Smooth muscle cell of the brain vasculature (primary cell): Measurements from ENCODE around the gene CCDC18.

Experiments used
- DNase-seq: peaks from one replicate; pipeline ENCODE4 v3.0.0-alpha.2; 2012; ENCODE audit warnings: low read depth, low spot score

The CCDC18 gene

DNA sequence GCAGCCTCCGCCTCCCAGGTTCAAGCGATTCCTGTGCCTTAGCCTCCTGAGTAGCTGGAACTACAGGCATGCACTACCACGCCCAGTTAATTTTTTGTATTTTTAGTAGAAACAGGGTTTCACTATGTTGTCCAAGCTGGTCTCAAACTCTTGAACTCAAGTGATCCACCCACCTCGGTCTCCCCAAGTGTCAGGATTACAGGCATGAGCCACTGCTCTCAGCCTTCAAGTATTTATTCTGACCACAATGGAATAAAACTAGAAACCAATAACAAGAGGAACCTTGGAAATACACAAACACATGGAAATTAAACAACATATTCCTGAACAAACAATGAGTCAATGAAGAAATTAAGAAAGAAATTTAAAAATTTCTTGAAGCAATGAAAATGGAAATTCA lies 132.5 kb downstream of the CCDC18 start:
- DNase-seq: no peak

DNA sequence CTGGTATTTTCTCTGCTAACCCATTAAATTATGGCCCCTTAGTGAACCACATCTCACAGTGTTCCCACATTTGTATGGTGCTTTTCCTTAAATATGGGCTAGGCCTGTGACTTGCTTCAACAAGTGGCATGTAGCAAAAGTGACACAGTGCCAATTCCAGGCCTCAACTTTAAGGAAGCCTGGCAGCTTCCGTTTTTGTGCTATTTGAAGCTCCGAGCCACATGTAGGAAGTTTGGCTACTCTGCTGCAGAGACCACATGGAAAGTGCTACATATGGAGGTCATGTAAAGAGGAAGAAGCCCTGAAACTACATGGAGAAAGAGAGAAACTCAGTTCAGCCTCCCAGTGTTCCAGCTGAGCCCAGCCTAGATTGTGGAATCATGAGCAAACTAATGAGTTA lies 136.7 kb downstream of the CCDC18 start:
- no peak for DNase-seq

DNA sequence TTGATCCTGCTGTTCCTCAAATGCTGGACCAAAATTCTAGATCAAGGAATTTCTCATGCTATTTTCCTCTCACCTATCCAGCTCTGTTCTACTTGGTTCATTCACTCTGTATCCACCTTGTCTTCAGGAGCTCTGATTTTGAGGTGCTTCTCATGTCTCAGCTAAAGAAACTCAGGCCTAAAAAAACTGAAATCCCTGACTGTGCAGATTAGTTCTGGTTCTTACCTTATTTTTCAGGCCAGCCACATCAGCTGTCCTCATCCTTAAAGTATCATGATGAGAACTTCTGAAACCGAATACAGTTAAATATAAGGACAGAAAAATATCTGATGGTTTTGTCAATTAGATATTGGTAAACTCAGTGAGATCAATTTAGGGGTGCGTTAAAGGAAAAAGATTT lies 137.4 kb downstream of the CCDC18 start:
- no peak for DNase-seq

DNA sequence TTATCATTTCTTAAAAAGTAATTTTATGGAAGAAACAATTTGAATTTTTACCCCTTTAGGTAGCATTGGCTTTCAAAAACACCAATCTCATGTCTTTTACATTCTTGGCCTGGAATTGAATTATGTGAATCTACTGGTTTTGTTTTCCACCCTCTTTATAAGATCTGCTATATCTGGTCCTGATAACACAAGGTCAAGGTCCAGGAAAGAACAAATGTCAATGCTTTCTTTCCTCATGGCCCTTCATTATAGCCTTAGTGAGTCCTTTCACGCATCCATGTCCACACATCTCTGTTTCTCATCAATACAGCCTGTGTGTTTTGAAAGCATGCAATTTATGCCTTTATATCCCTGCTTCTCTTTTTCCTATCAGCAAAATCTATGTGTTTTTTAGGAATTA lies 141.2 kb downstream of the CCDC18 start:
- DNase-seq: no peak

DNA sequence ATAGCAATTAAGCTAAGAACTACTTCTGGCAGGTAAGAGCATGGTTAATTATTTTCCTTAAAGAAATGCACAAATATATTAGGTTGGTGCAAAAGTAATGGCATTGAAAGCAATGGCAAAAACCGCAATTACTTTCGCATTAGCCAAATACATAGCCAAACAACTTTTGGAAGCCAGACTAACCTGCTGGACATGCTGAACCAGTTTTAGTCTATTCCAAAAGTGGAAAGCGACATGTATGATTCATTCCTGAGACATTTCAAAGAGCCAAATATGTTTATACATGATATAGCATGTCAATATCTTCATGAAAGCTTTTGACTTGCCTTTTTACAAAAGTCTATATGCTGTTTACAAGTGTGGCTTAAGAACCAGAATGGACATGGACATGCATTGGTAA lies 141.8 kb downstream of the CCDC18 start:
- DNase-seq: no peak

DNA sequence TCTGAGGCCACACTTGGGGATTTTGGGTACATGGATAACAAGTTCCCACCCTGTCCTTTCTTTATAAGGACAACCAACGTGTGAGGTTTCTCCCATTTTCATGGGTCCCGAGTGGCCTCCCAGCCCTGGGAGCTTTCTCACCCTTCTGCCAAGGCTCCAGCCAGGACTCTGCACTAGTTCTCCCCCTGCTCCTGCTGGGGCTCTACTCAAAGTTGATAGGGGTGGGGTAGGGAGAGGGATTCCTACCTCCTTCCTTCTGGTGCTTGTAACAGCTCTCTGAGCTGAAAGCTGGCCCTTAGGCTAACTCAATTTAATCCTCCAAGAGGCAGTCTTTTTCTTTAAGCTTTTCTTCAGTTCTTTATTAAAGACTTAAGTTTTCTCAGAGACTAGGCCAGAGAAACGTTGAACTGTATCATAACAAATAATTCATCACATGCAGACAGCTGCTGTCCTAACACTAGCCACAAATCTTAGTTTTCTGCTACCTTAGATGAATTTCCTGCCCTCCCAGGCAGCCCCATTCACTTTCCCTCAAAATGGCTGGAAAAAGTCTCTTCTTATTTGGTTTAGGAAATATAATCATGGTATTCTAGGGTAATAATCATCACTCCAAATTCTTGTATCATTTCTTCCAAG lies 142.8 kb downstream of the CCDC18 start:
- no peak for DNase-seq

DNA sequence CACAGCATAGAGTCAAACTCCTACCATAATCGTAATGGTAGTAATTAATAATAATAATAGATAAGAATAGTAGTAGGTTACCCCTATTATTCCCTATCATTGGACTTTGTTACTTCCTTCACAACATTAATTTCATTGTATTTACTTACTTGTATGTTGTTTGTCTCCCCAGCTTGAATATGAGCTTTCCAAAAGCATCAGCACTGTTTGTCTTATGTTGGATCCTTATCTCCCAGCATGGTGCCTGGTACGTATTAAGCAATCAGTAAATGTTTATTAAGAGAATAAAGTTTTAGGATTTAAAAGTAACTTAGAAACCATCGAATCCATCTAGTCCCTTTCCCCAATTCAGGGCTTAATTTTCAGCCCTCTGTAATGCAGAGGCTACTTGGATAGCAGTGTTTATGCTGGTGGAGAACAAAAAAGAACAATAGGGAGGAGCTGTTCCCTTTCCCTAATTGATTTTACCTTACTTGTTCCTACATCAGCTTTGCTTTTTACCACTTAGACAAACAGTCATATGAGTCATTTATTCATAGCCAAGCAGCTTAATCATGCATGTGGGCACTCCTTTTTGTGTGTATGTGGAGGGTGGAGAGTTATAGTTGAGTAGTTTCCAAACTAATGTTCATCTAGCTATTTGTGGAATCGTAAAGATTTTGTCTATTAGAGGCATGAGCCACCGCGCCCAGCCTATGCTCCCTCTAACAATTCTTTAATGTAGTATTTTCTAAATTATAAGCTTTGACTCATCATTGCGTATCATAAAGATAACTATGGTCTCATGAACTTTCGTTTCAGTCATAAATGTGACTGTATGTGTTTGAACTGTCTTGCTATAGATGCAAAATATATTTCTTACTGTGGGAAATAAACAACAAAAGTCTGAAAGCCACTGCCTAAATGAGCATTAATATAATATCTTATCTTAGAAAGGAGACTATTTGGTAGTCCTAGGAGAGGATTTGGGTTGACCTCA lies 144.3 kb downstream of the CCDC18 start:
- no peak for DNase-seq
